Endothelial cell of umbilical vein (primary cell): ENCODE results near the gene GRAMD4. TPM values are rescaled to one million over a fixed set of nuclear protein-coding genes. Genes with fewer than 3 reads are reported as not detected.

ENCODE experiments used
- BruUV-seq: library from RNA; stranded (reverse); fragments of 400-500 nt; replicated peaks from 2 replicates; lab custom pipeline; 2021; lab: Mats Ljungman, UMichigan
- CTCF ChIA-PET: fragments of 300-600, 350-600 bp; sonication (Branson Sonifier 250); formaldehyde crosslinking; loops from one replicate; lab custom pipeline; 2021; ENCODE audit warnings: antibody characterized with exemption, inconsistent platforms; lab: Charles Lee
- POLR2A ChIA-PET: fragments of 300-600, 350-600 bp; sonication (Branson Sonifier 250); formaldehyde crosslinking; loops from one replicate; lab custom pipeline; 2021; ENCODE audit warnings: antibody characterized with exemption, inconsistent platforms; lab: Charles Lee
- DNase-seq: peaks from one replicate; pipeline ENCODE4 v3.0.0-alpha.2; 2011; ENCODE audit warnings: low read depth, low spot score
- FAIRE-seq: peaks from 2 replicates; lab custom pipeline; 2011; peaks lifted over from hg19 to GRCh38; lab: Jason Lieb, UNC
- H2AFZ ChIP-seq: 2 replicates; pipeline ENCODE4 v1.6.0; 2012; ENCODE audit warnings: low read depth, low read length, control low read depth, inconsistent platforms
- H3K27ac ChIP-seq: 2 replicates; pipeline ENCODE4 v1.5.1; 2011; ENCODE audit warnings: low read depth, mild to moderate bottlenecking, control low read depth, low read length, moderate library complexity; ENCODE audit not compliant: insufficient read depth
- H3K27me3 ChIP-seq, 2 experiments: 2 replicates each; pipeline versions ENCODE4 v1.6.0 to v1.6.1; 2011; ENCODE audit warnings: low read length in 2 of 2, mixed read lengths in 1 of 2; ENCODE audit not compliant: control insufficient read depth in 2 of 2, insufficient read depth in 2 of 2
- H3K36me3 ChIP-seq, 2 experiments: 2 replicates in 1 of 2; 3 replicates in 1 of 2; pipeline ENCODE4 v1.5.1; 2011; ENCODE audit warnings: low read length in 2 of 2, mild to moderate bottlenecking in 1 of 2, moderate library complexity in 1 of 2; ENCODE audit not compliant: control insufficient read depth in 2 of 2, insufficient read depth in 2 of 2; ENCODE audit errors: extremely low read depth in 1 of 2
- H3K4me1 ChIP-seq: 3 replicates; pipeline ENCODE4 v1.5.1; 2011; ENCODE audit warnings: mild to moderate bottlenecking, low read length; ENCODE audit not compliant: control insufficient read depth, insufficient read depth; ENCODE audit errors: extremely low read depth
- H3K4me2 ChIP-seq: 2 replicates; pipeline ENCODE4 v1.6.1; 2011; ENCODE audit warnings: low read length, control low read depth, mixed read lengths; ENCODE audit not compliant: insufficient read depth
- H3K4me3 ChIP-seq, 3 experiments: fragments of 200-600 bp in 1 of 3; sonication (generic), shearing (Covaris generic) in 1 of 3; replicated peaks in 1 of 3; 2 replicates each; pipeline ENCODE4 v1.5.1; 2011 to 2016; ENCODE audit warnings: control low read depth in 3 of 3, low read length in 3 of 3, mild to moderate bottlenecking in 2 of 3, inconsistent platforms in 1 of 3, low read depth in 1 of 3, moderate library complexity in 1 of 3; ENCODE audit not compliant: insufficient read depth in 1 of 3
- H3K79me2 ChIP-seq: 2 replicates; pipeline ENCODE4 v1.6.0; 2012; ENCODE audit warnings: low read length, inconsistent platforms; ENCODE audit not compliant: control insufficient read depth, insufficient read depth
- H3K9ac ChIP-seq: replicated peaks from 2 replicates; pipeline ENCODE3; 2011; ENCODE audit warnings: low read length, control low read depth; ENCODE audit not compliant: insufficient read depth; ENCODE audit errors: extremely low read depth
- H3K9me1 ChIP-seq: replicated peaks from 3 replicates; pipeline ENCODE4 v1.6.0; 2011; ENCODE audit warnings: mild to moderate bottlenecking, low read length; ENCODE audit not compliant: control insufficient read depth, insufficient read depth; ENCODE audit errors: extremely low read depth
- H3K9me3 ChIP-seq: replicated peaks from 2 replicates; pipeline ENCODE4 v1.5.1; 2012; ENCODE audit warnings: low read length, inconsistent platforms; ENCODE audit not compliant: control insufficient read depth, insufficient read depth
- H4K20me1 ChIP-seq: replicated peaks from 2 replicates; pipeline ENCODE3; 2011; ENCODE audit warnings: mild to moderate bottlenecking, low read length; ENCODE audit not compliant: control insufficient read depth, insufficient read depth; ENCODE audit errors: extremely low read depth
- CTCF ChIP-seq, 2 donors: IDR thresholded peaks; 1 replicate in 1 of 2; 2 replicates in 1 of 2; pipeline ENCODE4 v1.5.1; 2011; ENCODE audit warnings: low read length in 2 of 2, mild to moderate bottlenecking in 2 of 2, moderate library complexity in 2 of 2, control low read depth in 1 of 2, inconsistent platforms in 1 of 2, low read depth in 1 of 2; ENCODE audit not compliant: insufficient read depth in 1 of 2; ENCODE audit errors: extremely low read depth in 1 of 2
- EZH2 ChIP-seq: IDR thresholded peaks from 2 replicates; pipeline ENCODE4 v1.6.1; 2012; ENCODE audit warnings: borderline replicate concordance, low read depth, mild to moderate bottlenecking, moderate library complexity, low read length, inconsistent platforms; ENCODE audit not compliant: severe bottlenecking
- FOS ChIP-seq: IDR thresholded peaks from 2 replicates; pipeline ENCODE4 v1.6.1; 2011; ENCODE audit warnings: mild to moderate bottlenecking, low read length, moderate library complexity, borderline replicate concordance; ENCODE audit not compliant: insufficient read depth
- GATA2 ChIP-seq: IDR thresholded peaks from 2 replicates; pipeline ENCODE4 v1.7.0; 2011; ENCODE audit warnings: low read depth, mild to moderate bottlenecking, moderate library complexity, mixed read lengths, low read length; ENCODE audit not compliant: insufficient read length, insufficient read depth
- JUN ChIP-seq: IDR thresholded peaks from 2 replicates; pipeline ENCODE4 v1.6.1; 2011; ENCODE audit warnings: borderline replicate concordance, low read depth; ENCODE audit not compliant: insufficient read length, insufficient read depth
- MAX ChIP-seq: IDR thresholded peaks from 2 replicates; pipeline ENCODE4 v1.6.1; 2011; ENCODE audit not compliant: insufficient read depth, insufficient read length
- MYC ChIP-seq: IDR thresholded peaks from one replicate; pipeline ENCODE4 v1.6.1; 2011; ENCODE audit warnings: mild to moderate bottlenecking, low read depth, low read length
- POLR2A ChIP-seq: IDR thresholded peaks from 2 replicates; pipeline ENCODE4 v1.6.1; 2012; ENCODE audit warnings: low read depth, mild to moderate bottlenecking, control low read depth, low read length
- POLR2AphosphoS5 ChIP-seq: IDR thresholded peaks from 2 replicates; pipeline ENCODE4 v1.6.1; 2012; ENCODE audit warnings: low read depth, mild to moderate bottlenecking, control low read depth, low read length, moderate library complexity; ENCODE audit not compliant: insufficient read depth
- dilution Hi-C: fragments of 300-500 bp; cut with MboI; formaldehyde crosslinking; loops from one replicate; pipeline ENCODE4 v1.15.0; 2019; ENCODE audit warnings: low sequenced_read_pairs; ENCODE audit not compliant: extremely low pct_ligation_motif_present
- intact Hi-C: fragments of 100-400 bp; cut with micrococcal nuclease; formaldehyde crosslinking; loops from one replicate; pipeline ENCODE4 v1.10.0; 2022
- polyA plus RNA-seq, 4 experiments: library from polyadenylated mRNA; depleted of rRNA in 3 of 4; stranded (reverse) in 3 of 4; unstranded in 1 of 4; fragments of >200 nt; gene quantifications; 2 replicates each; pipeline versions ENCODE4 v1.2.1 to v1.2.3, GENCODE V29; 2011 to 2012; ENCODE audit warnings: missing spikeins in 1 of 4
- total RNA-seq: library from RNA; stranded (reverse); gene quantifications from 2 replicates; pipeline ENCODE4 v1.2.3, GENCODE V29; 2021

GRAMD4 gene
- total and polyA plus RNA-seq, 2 donors (not counting 3 experiments of a cell fraction or from before 2014, with no cell fraction given): 5.9 to 14.8 TPM

GRCh38 chr22:46728470-46728869 is 108.3 kb downstream of the GRAMD4 start:
- Histone ChIP-seq H3K9me1 (no peaks in the 10 kb centered on the region), H3K9me3 (no peaks in the 10 kb centered on the region), H3K79me2 (peaks cover 97% of the 10 kb centered on the region), H3K36me3 (peaks cover 4 to 33% of the 10 kb centered on the region in 2 experiments), H3K27ac (no peak overlapping the region), H3K4me1 (no peaks in the 10 kb centered on the region), H3K9ac (no peak overlapping the region), H3K27me3 (no peaks in the 10 kb centered on the region), H2AFZ (no peak overlapping the region), H3K4me3 (no peak overlapping the region), H4K20me1 (no peaks in the 10 kb centered on the region), H3K4me2 (no peak overlapping the region)
- no TSS peak for BruUV-seq
- dilution Hi-C loops (no loop called here), intact Hi-C loops (no loop called here)
- FAIRE-seq (no peak), DNase-seq (no peak)
- CTCF ChIA-PET: no interaction called here
- POLR2A ChIA-PET: no interaction called here
- TF ChIP-seq MAX: no peak
- no peak for TF ChIP-seq MYC
- no peak for TF ChIP-seq EZH2
- no peak for TF ChIP-seq JUN
- no peak for TF ChIP-seq FOS
- no peak for TF ChIP-seq GATA2
- TF ChIP-seq POLR2A: no peak
- no peak for TF ChIP-seq POLR2AphosphoS5
- TF ChIP-seq CTCF (IDR thresholded peaks at IDR 0.05; ENCODE audit: extremely low read depth in 1 of 2, insufficient read depth in 1 of 2, low read depth in 1 of 2, low read length in 2 of 2): no peak

Other genes starting within 250 kb of the GRAMD4 start
- gene CELSR1, start 82.8 kb upstream of the GRAMD4 start, total RNA-seq: 2.1 and 3.7 TPM in 2 replicates
- 5.4 and 5.7 TPM in 2 replicates for gene CELSR1, start 82.8 kb upstream of the GRAMD4 start, polyA plus RNA-seq
- 88.0 and 104 TPM in 2 replicates for gene CERK, start 117.9 kb downstream of the GRAMD4 start, total RNA-seq
- 44.1 and 61.1 TPM in 2 replicates for gene CERK, start 117.9 kb downstream of the GRAMD4 start, polyA plus RNA-seq
- 32.4 and 32.9 TPM in 2 replicates for gene TBC1D22A, start 142.3 kb downstream of the GRAMD4 start, total RNA-seq
- 23.2 and 26.1 TPM in 2 replicates for gene TBC1D22A, start 142.3 kb downstream of the GRAMD4 start, polyA plus RNA-seq